B cell (primary cell): ENCODE results near the gene DPAGT1.
A peak's percentile ranks its signal among the peaks of the same experiment; 100 is the strongest.

Experiments used
- EZH2 ChIP-seq: IDR thresholded peaks from 2 replicates; pipeline ENCODE4 v1.6.1; 2012; ENCODE audit warnings: borderline replicate concordance, low read depth, mild to moderate bottlenecking, moderate library complexity, low read length; ENCODE audit not compliant: insufficient read depth, poor library complexity, severe bottlenecking
- TF ChIP-seq, protein P1 (sequence below): fragments of 200-600 bp; IDR thresholded peaks from one replicate; pipeline ENCODE4 v1.8.0; 2022; ENCODE audit warnings: antibody characterized with exemption, mild to moderate bottlenecking

DNA sequence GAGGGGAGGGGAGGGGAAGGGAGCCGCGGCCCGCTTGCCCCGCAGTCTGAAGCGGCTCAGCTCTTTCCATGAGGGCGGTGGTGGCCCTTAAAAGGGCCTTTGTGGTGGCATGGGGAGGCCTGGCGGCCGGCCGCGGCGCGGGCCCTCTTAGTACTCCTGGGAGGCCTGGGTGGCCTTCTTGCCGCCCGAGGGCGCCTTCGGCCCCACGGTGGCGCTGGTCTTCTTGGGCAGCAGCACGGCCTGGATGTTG is 6.9 kb downstream of the DPAGT1 start:
- TF ChIP-seq, protein P1, sequence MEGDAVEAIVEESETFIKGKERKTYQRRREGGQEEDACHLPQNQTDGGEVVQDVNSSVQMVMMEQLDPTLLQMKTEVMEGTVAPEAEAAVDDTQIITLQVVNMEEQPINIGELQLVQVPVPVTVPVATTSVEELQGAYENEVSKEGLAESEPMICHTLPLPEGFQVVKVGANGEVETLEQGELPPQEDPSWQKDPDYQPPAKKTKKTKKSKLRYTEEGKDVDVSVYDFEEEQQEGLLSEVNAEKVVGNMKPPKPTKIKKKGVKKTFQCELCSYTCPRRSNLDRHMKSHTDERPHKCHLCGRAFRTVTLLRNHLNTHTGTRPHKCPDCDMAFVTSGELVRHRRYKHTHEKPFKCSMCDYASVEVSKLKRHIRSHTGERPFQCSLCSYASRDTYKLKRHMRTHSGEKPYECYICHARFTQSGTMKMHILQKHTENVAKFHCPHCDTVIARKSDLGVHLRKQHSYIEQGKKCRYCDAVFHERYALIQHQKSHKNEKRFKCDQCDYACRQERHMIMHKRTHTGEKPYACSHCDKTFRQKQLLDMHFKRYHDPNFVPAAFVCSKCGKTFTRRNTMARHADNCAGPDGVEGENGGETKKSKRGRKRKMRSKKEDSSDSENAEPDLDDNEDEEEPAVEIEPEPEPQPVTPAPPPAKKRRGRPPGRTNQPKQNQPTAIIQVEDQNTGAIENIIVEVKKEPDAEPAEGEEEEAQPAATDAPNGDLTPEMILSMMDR = peak; percentile 61
- TF ChIP-seq EZH2 = no peak
